Measurements from ENCODE around the gene LUC7L3.
A peak's percentile ranks its signal among the peaks of the same experiment; 100 is the strongest.

The LUC7L3 gene

GRCh38 chr17:50754521-50754920, 35.1 kb downstream of the LUC7L3 start:
- no peak for DNase-seq (ENCODE audit: low spot score)

- no peak for DNase-seq (ENCODE audit: low spot score)
Observed at GRCh38 chr17:50758524-50758923, 39.1 kb downstream of the LUC7L3 start.

GRCh38 chr17:50758989-50759544, 39.7 kb downstream of the LUC7L3 start:
- no peak for DNase-seq (ENCODE audit: low spot score)

GRCh38 chr17:50762177-50762576, 42.8 kb downstream of the LUC7L3 start:
- DNase-seq (ENCODE audit: low spot score), result no peak

DNA sequence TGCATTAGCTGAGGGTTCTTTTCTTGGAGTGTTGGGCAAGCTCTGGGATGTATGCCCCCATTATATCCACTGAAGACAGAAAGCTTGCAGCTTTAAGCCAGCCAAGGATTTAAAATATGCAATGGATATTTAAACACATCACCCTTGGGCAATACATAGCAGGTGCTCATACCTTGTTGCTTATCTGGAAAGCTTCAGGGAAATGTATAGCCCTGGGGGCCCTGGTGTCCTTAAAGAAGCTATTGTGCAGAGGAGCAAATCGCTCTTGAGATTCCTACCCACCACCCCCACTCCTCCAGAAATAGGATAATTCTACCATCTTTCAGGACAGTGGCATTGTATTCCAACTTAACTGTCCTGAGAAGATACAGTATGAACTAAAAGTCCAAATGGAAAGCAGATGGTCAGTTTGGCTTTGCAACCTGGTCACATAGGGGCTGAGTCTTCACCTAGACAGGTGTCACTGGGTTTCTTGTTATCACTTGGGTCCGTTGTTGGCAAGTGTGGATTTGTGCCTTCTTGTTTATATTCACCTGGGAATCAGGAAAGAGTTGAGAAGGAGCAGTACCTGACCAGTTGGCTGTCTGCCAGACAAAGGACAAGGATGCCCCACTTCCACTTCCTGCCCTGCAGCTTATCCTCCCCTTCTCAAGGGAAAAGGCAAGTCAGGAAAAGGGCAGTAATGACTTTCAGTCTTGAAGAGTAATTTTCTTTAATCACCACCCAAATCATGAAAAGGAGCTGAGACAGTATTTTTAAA, 44.5 kb downstream of the LUC7L3 start:
- no peak for DNase-seq (ENCODE audit: low spot score)

GRCh38 chr17:50764734-50765149, 45.3 kb downstream of the LUC7L3 start:
- no peak for DNase-seq (ENCODE audit: low spot score)

DNA sequence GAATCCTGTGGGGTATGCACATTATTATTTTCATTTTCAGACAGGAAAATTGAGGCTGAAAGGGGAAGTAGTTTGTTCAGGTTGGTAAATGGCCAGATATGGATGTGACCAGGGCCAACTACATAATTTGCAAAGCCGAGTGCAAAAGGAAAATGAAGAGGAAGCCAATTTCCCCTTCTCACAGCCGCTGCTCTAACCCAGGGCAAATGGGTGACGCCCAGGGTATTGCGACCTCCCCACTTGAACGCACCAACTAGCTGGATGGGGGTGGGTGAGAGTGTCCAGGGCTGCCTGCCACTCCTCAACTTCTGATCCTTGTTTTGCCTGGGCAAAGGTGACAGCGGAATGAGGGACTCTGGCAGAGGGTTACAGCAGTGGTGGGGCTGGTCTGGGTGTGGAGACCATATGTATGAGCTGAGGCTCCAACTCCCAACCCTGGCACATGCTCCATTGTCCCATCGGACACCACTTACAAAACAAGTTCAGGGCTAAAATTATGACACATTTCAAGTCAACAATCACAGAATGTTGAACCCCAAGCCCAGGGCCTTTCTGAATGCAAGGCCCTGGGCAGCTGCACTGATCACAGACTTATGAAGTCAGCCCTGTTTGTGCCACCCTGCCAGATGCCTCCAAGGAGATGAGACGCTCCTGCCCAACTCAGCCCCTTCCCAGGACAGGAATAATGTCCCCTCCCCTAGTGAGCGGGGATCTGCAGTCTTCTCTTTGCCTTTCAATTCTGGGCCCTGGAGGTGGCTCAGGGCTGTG, 46.2 kb downstream of the LUC7L3 start:
- no peak for DNase-seq (ENCODE audit: low spot score)

GRCh38 chr17:50766222-50767023, 47.0 kb downstream of the LUC7L3 start:
- DNase-seq (ENCODE audit: low spot score), result no peak

DNA sequence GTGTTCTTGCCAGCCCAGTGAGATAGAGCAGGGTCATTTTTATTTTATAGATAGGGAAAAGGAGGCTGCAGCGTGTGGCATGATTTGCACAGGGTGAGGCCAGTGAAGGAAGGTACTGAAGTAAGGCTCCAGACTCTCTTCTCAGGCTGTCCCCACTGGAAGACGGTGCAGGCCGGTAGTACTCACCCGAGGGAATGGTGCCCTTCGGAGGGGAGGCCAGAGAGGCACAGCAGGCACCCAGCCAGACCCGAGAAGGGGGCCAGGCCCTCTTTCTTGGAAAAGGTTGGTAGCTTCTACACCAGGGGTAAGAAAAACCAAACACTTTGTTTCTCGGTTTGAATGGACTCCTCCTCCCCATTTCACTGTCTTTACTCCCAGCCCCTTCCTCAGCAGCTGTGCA, 47.6 kb downstream of the LUC7L3 start:
- no peak for DNase-seq (ENCODE audit: low spot score)

- no peak for DNase-seq (ENCODE audit: low spot score)
Observed at GRCh38 chr17:50767446-50767845, 48.0 kb downstream of the LUC7L3 start, which contains the start of gene ANKRD40CL. TSS of gene ANKRD40CL (minus strand) at chr17:50767518. CDS start at chr17:50766913, 605 bp downstream.

GRCh38 chr17:50768346-50768761, 49.0 kb downstream of the LUC7L3 start:
- DNase-seq (ENCODE audit: low spot score), result no peak

GRCh38 chr17:50769884-50770283, 50.5 kb downstream of the LUC7L3 start:
- no peak for DNase-seq (ENCODE audit: low spot score)

DNA sequence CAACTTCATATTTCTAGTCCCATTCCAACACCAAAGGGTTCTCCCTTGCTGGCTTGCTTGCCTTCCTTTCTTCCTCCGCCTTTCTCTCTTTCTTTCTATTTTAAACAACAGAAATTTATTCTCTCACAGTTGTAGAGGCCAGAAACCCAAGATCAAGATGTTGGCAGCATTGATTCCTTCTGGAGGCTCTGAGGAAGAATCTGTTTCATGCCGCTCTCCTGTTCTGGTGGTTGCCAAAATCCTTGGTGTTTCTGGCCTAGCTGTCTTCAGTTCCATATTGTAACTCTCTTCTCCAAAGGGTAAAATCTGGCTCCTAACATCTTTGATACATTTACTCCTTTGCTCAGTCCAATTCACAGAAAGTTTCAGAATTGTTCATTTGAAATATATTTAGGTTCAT, 50.9 kb downstream of the LUC7L3 start:
- DNase-seq (ENCODE audit: low spot score), result no peak

GRCh38 chr17:50771991-50772785, 52.8 kb downstream of the LUC7L3 start:
- no peak for DNase-seq (ENCODE audit: low spot score)

- no peak for DNase-seq (ENCODE audit: low spot score)
Observed at GRCh38 chr17:50774225-50774803, 54.9 kb downstream of the LUC7L3 start.

DNA sequence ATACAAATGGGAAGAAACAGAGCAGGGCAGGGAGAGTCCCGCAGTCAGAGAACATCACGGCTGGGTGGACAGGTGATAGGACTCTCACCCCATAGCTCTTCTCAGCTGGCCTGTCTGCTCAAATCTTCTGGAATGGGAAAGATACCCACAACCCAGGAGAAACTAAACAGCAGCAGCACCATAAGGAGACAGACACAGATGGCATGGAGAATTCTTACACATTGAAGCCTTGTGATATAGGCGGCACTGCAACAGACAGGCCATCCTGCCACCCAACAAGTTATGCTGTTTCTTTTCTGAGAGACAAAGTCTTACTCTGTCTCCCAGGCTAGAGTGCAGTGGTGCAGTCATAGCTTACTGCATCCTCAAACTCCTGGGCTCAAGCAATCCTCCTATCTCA, 56.5 kb downstream of the LUC7L3 start:
- DNase-seq (ENCODE audit: low spot score), result no peak

DNA sequence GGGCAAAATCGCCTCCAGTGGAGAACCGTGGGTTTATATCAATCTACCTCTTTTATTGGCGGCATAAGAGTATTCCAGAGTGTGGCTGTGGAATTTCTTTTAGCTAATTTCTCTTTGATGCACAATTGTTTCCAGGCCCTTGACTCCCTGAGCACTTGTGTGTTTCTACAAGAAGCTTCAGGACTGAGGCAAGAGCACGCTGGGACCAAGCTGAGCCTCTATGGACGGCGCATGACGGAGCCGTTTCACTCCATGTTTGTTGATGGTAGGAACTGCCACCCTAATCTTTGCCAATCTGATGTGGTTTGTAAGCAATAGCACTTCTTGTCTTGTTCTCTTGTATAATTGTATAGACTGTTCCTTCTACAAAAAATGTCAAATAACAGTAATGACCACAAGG, 59.1 kb downstream of the LUC7L3 start:
- no peak for DNase-seq (ENCODE audit: low spot score)

- no peak for DNase-seq (ENCODE audit: low spot score)
Observed at GRCh38 chr17:50778988-50779387, 59.6 kb downstream of the LUC7L3 start.

DNA sequence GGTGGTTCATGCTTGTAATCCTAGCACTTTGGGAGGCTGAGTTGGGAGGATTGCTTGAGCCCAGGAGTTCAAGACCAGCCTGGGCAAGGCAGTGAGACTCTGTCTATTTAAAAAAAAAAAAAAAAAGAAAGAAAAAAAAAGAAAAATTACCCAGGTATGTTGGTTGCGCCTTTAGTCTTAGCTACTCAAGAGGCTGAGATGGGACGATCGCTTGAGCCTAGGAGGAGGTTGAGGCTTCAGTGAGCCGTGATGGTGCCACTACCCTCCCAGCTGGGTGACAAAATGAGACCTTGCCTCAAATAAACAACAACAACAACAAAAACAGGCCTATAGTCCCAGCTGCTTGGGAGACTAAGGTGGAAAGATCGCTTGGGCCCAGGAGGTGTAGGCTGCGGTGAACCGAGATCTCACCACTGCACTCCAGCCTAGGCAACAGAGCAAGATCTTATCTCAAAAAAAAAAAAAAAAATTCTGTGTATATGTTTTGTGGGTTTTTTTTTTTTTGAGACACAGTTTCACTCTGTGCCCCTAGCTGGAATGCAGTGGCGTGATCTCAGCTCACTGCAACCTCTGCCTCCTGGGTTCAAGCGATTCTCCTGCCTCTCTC, 60.4 kb downstream of the LUC7L3 start:
- peak; percentile 54 for DNase-seq (ENCODE audit: low spot score)

- DNase-seq (ENCODE audit: low spot score), result no peak
Observed at GRCh38 chr17:50781167-50781566, 61.8 kb downstream of the LUC7L3 start.

Measured in CD4-positive, alpha-beta T cell treated with Interleukin-2 at 100 ng/mL for 4 hours (primary cell).